Naive thymus-derived CD8-positive, alpha-beta T cell (primary cell): ENCODE results near the gene CARNS1. TPM values are rescaled to one million over a fixed set of nuclear protein-coding genes. Genes with fewer than 3 reads are reported as not detected.

Experiments used
- ATAC-seq, 2 donors: fragments of 150-1000 bp; cut with Tn5 transposase in 1 of 2; sonication (Bioruptor Pico), chemical (Tn5 transposase) in 1 of 2; 1 replicate in 1 of 2; 2 replicates in 1 of 2; pipeline ENCODE4 v1.10.0; 2021; ENCODE audit warnings: mild to moderate bottlenecking in 2 of 2, moderate library complexity in 2 of 2
- POLR2A ChIA-PET: fragments of 350-600 bp; sonication (Branson Sonifier 250); formaldehyde crosslinking; loops from one replicate; lab custom pipeline; 2021; ENCODE audit warnings: antibody characterized with exemption; lab: Charles Lee
- DNase-seq, 10 donors: peaks; one replicate each; pipeline versions ENCODE4 v3.0.0 to v3.0.0-alpha.2; 2020 to 2022
- H3K27ac Mint-ChIP-seq, 10 donors: one replicate each; pipeline ENCODE4 v1.8.0; 2020 to 2022; ENCODE audit warnings: mild to moderate bottlenecking in 10 of 10, mixed read lengths in 10 of 10, moderate library complexity in 4 of 10, inconsistent platforms in 1 of 10
- H3K27me3 Mint-ChIP-seq, 5 donors: one replicate each; pipeline ENCODE4 v1.8.0; 2021 to 2022; ENCODE audit warnings: mixed read lengths in 5 of 5
- H3K36me3 Mint-ChIP-seq, 3 donors: one replicate each; pipeline ENCODE4 v1.8.0; 2020 to 2022; ENCODE audit warnings: mixed read lengths in 3 of 3, mild to moderate bottlenecking in 2 of 3, inconsistent platforms in 1 of 3
- H3K4me1 Mint-ChIP-seq, 4 donors: one replicate each; pipeline ENCODE4 v1.8.0; 2021 to 2022; ENCODE audit warnings: mixed read lengths in 4 of 4
- H3K4me3 Mint-ChIP-seq, 10 donors: one replicate each; pipeline ENCODE4 v1.8.0; 2020 to 2022; ENCODE audit warnings: mild to moderate bottlenecking in 10 of 10, mixed read lengths in 10 of 10, moderate library complexity in 6 of 10, inconsistent platforms in 1 of 10
- H3K9me3 Mint-ChIP-seq, 9 donors: one replicate each; pipeline ENCODE4 v1.8.0; 2020 to 2022; ENCODE audit warnings: mixed read lengths in 9 of 9, mild to moderate bottlenecking in 3 of 9, inconsistent platforms in 1 of 9, moderate library complexity in 1 of 9
- polyA plus RNA-seq, 3 donors: library from polyadenylated mRNA; unstranded; fragments of 300-500 nt; fragmentation: Illumina TruSeq; gene quantifications; one replicate each; pipeline ENCODE4 v1.2.3, GENCODE V29; 2021
- total RNA-seq, 8 experiments: library from RNA in 2 of 8; stranded (reverse) in 2 of 8; gene quantifications; one replicate each; pipeline ENCODE4 v1.2.3 and lab custom pipeline; 2021 to 2026

CARNS1 gene
- total and polyA plus RNA-seq, 5 experiments from 2014 or later: 2.2 to 21.2 (median 3.7) TPM

- Mint-ChIP-seq H3K4me3 (peak overlapping the region; percentile 70 to 94 (median 85)), H3K36me3 (no peaks in the 10 kb centered on the region), H3K27me3 (peaks cover 0 to 8% (median 0%) of the 10 kb centered on the region in 5 donors), H3K9me3 (no peaks in the 10 kb centered on the region), H3K27ac (peak overlapping the region in 8 of 10 donors; percentile 53 to 91 (median 80)), H3K4me1 (peaks cover 38 to 65% (median 59%) of the 10 kb centered on the region in 4 donors)
- peak; percentile 24 to 34 for ATAC-seq
- POLR2A ChIA-PET: interaction anchor here (0.7 to 24.1 kb wide), 7 partner anchors 10 to 131 kb away, joined by 3 to 493 read pairs (median 3); partner anchors contain the start of genes AIP, POLD4 and RAD9A
- peak in 1 of 10 donors; percentile 22 for DNase-seq
Observed at GRCh38 chr11:67371189-67371910, 44.1 kb upstream of the CARNS1 start.

- Mint-ChIP-seq H3K4me3 (peak overlapping the region; percentile 70 to 94 (median 85)), H3K9me3 (no peaks in the 10 kb centered on the region), H3K36me3 (no peaks in the 10 kb centered on the region), H3K27ac (peak overlapping the region in 9 of 10 donors; percentile 43 to 91 (median 75)), H3K27me3 (peaks cover 0 to 8% (median 0%) of the 10 kb centered on the region in 5 donors), H3K4me1 (peaks cover 37 to 64% (median 57%) of the 10 kb centered on the region in 4 donors)
- ATAC-seq (peak in 1 of 2 donors; percentile 7), DNase-seq (no peak)
- POLR2A ChIA-PET: interaction anchor here (1.1 to 24.1 kb wide), 5 partner anchors 10 to 131 kb away, joined by 3 to 493 read pairs (median 4); partner anchors contain the start of genes AIP, POLD4 and RAD9A
Observed at GRCh38 chr11:67371911-67372320, 43.6 kb upstream of the CARNS1 start.

- H3K27me3 Mint-ChIP-seq: peaks cover 0 to 8% (median 0%) of the 10 kb centered on the region in 5 donors
- peak in 1 of 2 donors; percentile 6 for ATAC-seq
- H3K4me1 Mint-ChIP-seq: peaks cover 37 to 60% (median 57%) of the 10 kb centered on the region in 4 donors
- no peaks in the 10 kb centered on the region for H3K9me3 Mint-ChIP-seq
- peak overlapping the region in 1 of 10 donors; percentile 91 for H3K27ac Mint-ChIP-seq
- peak overlapping the region in 7 of 10 donors; percentile 70 to 94 (median 88) for H3K4me3 Mint-ChIP-seq
- peak in 1 of 10 donors; percentile 29 for DNase-seq
- H3K36me3 Mint-ChIP-seq: no peaks in the 10 kb centered on the region
- POLR2A ChIA-PET: interaction anchor here (0.8 to 24.1 kb wide), 12 partner anchors 9 to 135 kb away, joined by 3 to 493 read pairs (median 4); partner anchors contain the start of genes AIP, CDK2AP2, POLD4 and RAD9A
Observed at GRCh38 chr11:67372321-67372992, 43.0 kb upstream of the CARNS1 start.

- H3K36me3 Mint-ChIP-seq: no peaks in the 10 kb centered on the region
- ATAC-seq (peak; percentile 20 to 35), DNase-seq (peak in 1 of 10 donors; percentile 31)
- peak within 1 kb of the TSS; percentile 82 to 97 (median 92) for H3K4me3 Mint-ChIP-seq
- no peaks in the 10 kb centered on the region for H3K9me3 Mint-ChIP-seq
- H3K27me3 Mint-ChIP-seq: peaks cover 0 to 8% (median 0%) of the 10 kb centered on the region in 5 donors
- H3K4me1 Mint-ChIP-seq: peaks cover 32 to 54% (median 50%) of the 10 kb centered on the region in 4 donors
- POLR2A ChIA-PET: interaction anchor here (0.6 to 24.1 kb wide), 10 partner anchors 9 to 134 kb away, joined by 3 to 493 read pairs (median 6); partner anchors contain the start of genes CDK2AP2, POLD4 and RAD9A
- peak within 1 kb of the TSS; percentile 81 to 95 (median 87) for H3K27ac Mint-ChIP-seq
Observed at GRCh38 chr11:67372993-67373647, 42.4 kb upstream of the CARNS1 start, which contains the start of gene CLCF1. Gene CLCF1 (minus strand): TSS chr11:67373598. CDS start chr11:67373539, 59 bp downstream.

GRCh38 chr11:67373648-67374570 is 41.6 kb upstream of the CARNS1 start:
- H3K9me3 Mint-ChIP-seq: no peaks in the 10 kb centered on the region
- DNase-seq: peak; percentile 61 to 92 (median 74)
- H3K27ac Mint-ChIP-seq: peak overlapping the region; percentile 81 to 95 (median 87)
- peak; percentile 64 to 79 for ATAC-seq
- H3K4me1 Mint-ChIP-seq: peaks cover 30 to 50% (median 44%) of the 10 kb centered on the region in 4 donors
- no peaks in the 10 kb centered on the region for H3K36me3 Mint-ChIP-seq
- H3K27me3 Mint-ChIP-seq: peaks cover 0 to 8% (median 0%) of the 10 kb centered on the region in 5 donors
- H3K4me3 Mint-ChIP-seq: peak overlapping the region; percentile 82 to 97 (median 92)
- POLR2A ChIA-PET: interaction anchor here (0.6 to 24.1 kb wide), 13 partner anchors 8 to 134 kb away, joined by 3 to 493 read pairs (median 4); partner anchors contain the start of genes CDK2AP2, POLD4 and RAD9A

GRCh38 chr11:67374571-67375281 is 40.8 kb upstream of the CARNS1 start:
- POLR2A ChIA-PET: interaction anchor here (0.7 to 24.1 kb wide), 7 partner anchors 7 to 105 kb away, joined by 3 to 493 read pairs (median 3); partner anchors contain the start of genes POLD4 and RAD9A
- Mint-ChIP-seq H3K27ac (peak overlapping the region in 6 of 10 donors; percentile 58 to 85 (median 70)), H3K36me3 (no peaks in the 10 kb centered on the region), H3K27me3 (peaks cover 0 to 8% (median 0%) of the 10 kb centered on the region in 5 donors), H3K9me3 (no peaks in the 10 kb centered on the region), H3K4me3 (peak overlapping the region; percentile 51 to 88 (median 84)), H3K4me1 (peaks cover 29 to 42% (median 38%) of the 10 kb centered on the region in 4 donors)
- no peak for ATAC-seq
- no peak for DNase-seq

GRCh38 chr11:67375320-67376055 is 40.0 kb upstream of the CARNS1 start:
- Mint-ChIP-seq H3K9me3 (no peaks in the 10 kb centered on the region), H3K4me1 (peaks cover 25 to 37% (median 32%) of the 10 kb centered on the region in 4 donors), H3K36me3 (no peaks in the 10 kb centered on the region), H3K27me3 (peaks cover 0 to 8% (median 0%) of the 10 kb centered on the region in 5 donors), H3K4me3 (peak overlapping the region in 6 of 10 donors; percentile 18 to 77 (median 42)), H3K27ac (peak overlapping the region in 3 of 10 donors; percentile 49 to 80 (median 55))
- DNase-seq (no peak), ATAC-seq (no peak)
- POLR2A ChIA-PET: interaction anchor here (0.6 to 24.1 kb wide), 6 partner anchors 17 to 114 kb away, joined by 3 to 493 read pairs (median 4); partner anchors contain the start of gene POLD4

GRCh38 chr11:67376063-67376820 is 39.2 kb upstream of the CARNS1 start:
- ATAC-seq (no peak), DNase-seq (no peak)
- Mint-ChIP-seq H3K9me3 (no peaks in the 10 kb centered on the region), H3K4me1 (peaks cover 20 to 37% (median 27%) of the 10 kb centered on the region in 4 donors), H3K4me3 (peak overlapping the region in 4 of 10 donors; percentile 18 to 77 (median 42)), H3K36me3 (no peaks in the 10 kb centered on the region), H3K27me3 (peaks cover 0 to 8% (median 0%) of the 10 kb centered on the region in 5 donors), H3K27ac (peak overlapping the region in 3 of 10 donors; percentile 49 to 80 (median 55))
- POLR2A ChIA-PET: interaction anchor here (0.9 to 24.1 kb wide), 6 partner anchors 18 to 114 kb away, joined by 3 to 493 read pairs (median 4); partner anchors contain the start of gene POLD4
